LoVo (cell line): ENCODE data around the gene CD19.
"Not testable (repeated sequence)": the region's sequence is repeated elsewhere in the genome, so short reads cannot be mapped to it uniquely, and the experiment has no call there.

Experiments used
- DNase-seq: peaks from one replicate; pipeline ENCODE4 v3.0.0-alpha.2; 2016; ENCODE audit warnings: low spot score

Gene CD19

GRCh38 chr16:28910086-28911031 lies 21.4 kb upstream of the CD19 start:
- DNase-seq, result peak; percentile 39

GRCh38 chr16:28912558-28912957 lies 19.2 kb upstream of the CD19 start:
- DNase-seq, result no peak

GRCh38 chr16:28913946-28914724 lies 17.6 kb upstream of the CD19 start:
- DNase-seq, result no peak

- no peak for DNase-seq
These were observed 16.6 kb upstream of the CD19 start for GRCh38 chr16:28915181-28915580.

- no peak for DNase-seq
These were observed 14.7 kb upstream of the CD19 start for GRCh38 chr16:28917095-28917494.

GRCh38 chr16:28918698-28919097 lies 13.1 kb upstream of the CD19 start:
- DNase-seq, result no peak

GRCh38 chr16:28923231-28923587 lies 8.6 kb upstream of the CD19 start:
- no peak for DNase-seq

GRCh38 chr16:28923652-28924398 lies 7.9 kb upstream of the CD19 start:
- no peak for DNase-seq

GRCh38 chr16:28924399-28924761 lies 7.4 kb upstream of the CD19 start:
- DNase-seq, result no peak

GRCh38 chr16:28924762-28925385 lies 6.9 kb upstream of the CD19 start, which contains the start of gene RABEP2:
RABEP2 (minus strand) TSS chr16:28925238; CDS start chr16:28925163, 75 bp downstream.
- DNase-seq, result peak; percentile 97

GRCh38 chr16:28925386-28926228 lies 6.2 kb upstream of the CD19 start:
- peak; percentile 71 for DNase-seq

- DNase-seq, result not testable (repeated sequence)
These were observed 5.5 kb upstream of the CD19 start for GRCh38 chr16:28926284-28926683.

- DNase-seq, result no peak
These were observed 4.0 kb upstream of the CD19 start for GRCh38 chr16:28927815-28928214.

GRCh38 chr16:28930203-28930602 lies 1.6 kb upstream of the CD19 start:
- no peak for DNase-seq

- DNase-seq, result no peak
These were observed 1.1 kb upstream of the CD19 start for GRCh38 chr16:28930652-28931051.

GRCh38 chr16:28932339-28933141 lies 769 bp downstream of the CD19 start:
- no peak for DNase-seq

GRCh38 chr16:28933171-28933570 lies 1.4 kb downstream of the CD19 start:
- DNase-seq, result no peak

- DNase-seq, result no peak
These were observed 3.6 kb downstream of the CD19 start for GRCh38 chr16:28935346-28935745.

- DNase-seq, result peak; percentile 39
These were observed 4.4 kb downstream of the CD19 start for GRCh38 chr16:28935924-28936783.
